ENCODE measurements around the gene GRIK5.

The GRIK5 gene

DNA sequence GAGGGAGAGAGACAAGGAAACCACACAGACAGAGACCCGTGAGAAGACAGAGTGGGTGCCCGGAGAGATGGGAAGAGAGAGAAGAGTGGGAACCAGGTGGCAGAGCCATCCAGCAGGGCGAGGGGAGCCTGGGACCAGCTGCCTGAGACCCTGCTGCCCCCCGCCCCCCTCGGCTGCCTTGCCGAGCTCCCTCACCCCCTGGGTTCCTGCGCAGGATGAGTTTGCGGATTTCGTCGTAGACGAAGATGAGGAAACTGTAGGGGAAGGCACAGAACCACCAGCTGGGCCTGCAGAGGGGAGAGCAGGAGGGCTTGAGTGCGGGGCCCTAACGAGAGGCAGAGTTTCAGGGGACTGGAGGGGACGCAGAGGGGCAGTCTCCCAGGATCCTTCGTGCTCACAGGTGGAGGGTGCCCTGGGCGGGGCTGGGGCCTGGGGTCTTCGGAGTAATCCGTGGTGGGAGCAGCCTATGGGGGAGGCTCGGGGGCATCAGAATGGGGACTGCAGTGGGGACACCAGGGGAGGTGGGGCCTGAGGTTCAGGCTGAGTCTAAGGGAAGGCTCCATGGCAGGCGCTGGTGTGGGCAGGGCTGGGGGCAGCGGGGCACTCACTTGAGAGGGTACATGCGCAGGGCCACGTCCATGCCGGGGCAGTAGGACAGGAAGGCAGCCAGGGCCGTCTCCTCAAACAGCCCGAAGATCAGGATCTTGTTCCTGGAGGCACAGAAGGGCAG lies 102.8 kb downstream of the GRIK5 start:
- no peaks in the 10 kb centered on the region for H4K20me1 ChIP-seq (ENCODE audit: insufficient read depth, low read length)
- H3K27me3 ChIP-seq (ENCODE audit: insufficient read depth, low read length) = no peaks in the 10 kb centered on the region
- no peak overlapping the region for H3K27ac ChIP-seq (ENCODE audit: low read depth, low read length, poor library complexity, severe bottlenecking)
- H3K9ac ChIP-seq (ENCODE audit: low read length) = no peak overlapping the region
- H3K36me3 ChIP-seq (ENCODE audit: insufficient read depth, low read length) = peaks cover 17% of the 10 kb centered on the region
- H3K9me3 ChIP-seq (ENCODE audit: low read length) = no peaks in the 10 kb centered on the region
- TF ChIP-seq, protein P1, sequence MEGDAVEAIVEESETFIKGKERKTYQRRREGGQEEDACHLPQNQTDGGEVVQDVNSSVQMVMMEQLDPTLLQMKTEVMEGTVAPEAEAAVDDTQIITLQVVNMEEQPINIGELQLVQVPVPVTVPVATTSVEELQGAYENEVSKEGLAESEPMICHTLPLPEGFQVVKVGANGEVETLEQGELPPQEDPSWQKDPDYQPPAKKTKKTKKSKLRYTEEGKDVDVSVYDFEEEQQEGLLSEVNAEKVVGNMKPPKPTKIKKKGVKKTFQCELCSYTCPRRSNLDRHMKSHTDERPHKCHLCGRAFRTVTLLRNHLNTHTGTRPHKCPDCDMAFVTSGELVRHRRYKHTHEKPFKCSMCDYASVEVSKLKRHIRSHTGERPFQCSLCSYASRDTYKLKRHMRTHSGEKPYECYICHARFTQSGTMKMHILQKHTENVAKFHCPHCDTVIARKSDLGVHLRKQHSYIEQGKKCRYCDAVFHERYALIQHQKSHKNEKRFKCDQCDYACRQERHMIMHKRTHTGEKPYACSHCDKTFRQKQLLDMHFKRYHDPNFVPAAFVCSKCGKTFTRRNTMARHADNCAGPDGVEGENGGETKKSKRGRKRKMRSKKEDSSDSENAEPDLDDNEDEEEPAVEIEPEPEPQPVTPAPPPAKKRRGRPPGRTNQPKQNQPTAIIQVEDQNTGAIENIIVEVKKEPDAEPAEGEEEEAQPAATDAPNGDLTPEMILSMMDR (IDR thresholded peaks at IDR 0.05; ENCODE audit: low read length) = no peak
- TF ChIP-seq EZH2 (IDR thresholded peaks at IDR 0.05; ENCODE audit: borderline replicate concordance, low read length) = no peak
- no peak overlapping the region for H3K4me3 ChIP-seq (ENCODE audit: low read depth, low read length, poor library complexity, severe bottlenecking)
- H3K4me1 ChIP-seq (ENCODE audit: insufficient read depth, low read length, severe bottlenecking) = no peaks in the 10 kb centered on the region
- no peaks in the 10 kb centered on the region for H3F3A ChIP-seq (ENCODE audit: insufficient read depth, low read length)
- H3K4me2 ChIP-seq (ENCODE audit: low read length) = no peak overlapping the region
- H2AFZ ChIP-seq (ENCODE audit: low read length) = no peak overlapping the region
- no peaks in the 10 kb centered on the region for H3K9me2 ChIP-seq (ENCODE audit: low read depth, low read length)
- H3K79me2 ChIP-seq (ENCODE audit: insufficient read depth, low read length) = no peaks in the 10 kb centered on the region

- H3K27ac ChIP-seq (ENCODE audit: low read depth, low read length, poor library complexity, severe bottlenecking) = no peak overlapping the region
- no peak overlapping the region for H3K4me3 ChIP-seq (ENCODE audit: low read depth, low read length, poor library complexity, severe bottlenecking)
- no peak overlapping the region for H2AFZ ChIP-seq (ENCODE audit: low read length)
- H3K9me3 ChIP-seq (ENCODE audit: low read length) = no peaks in the 10 kb centered on the region
- H3K9ac ChIP-seq (ENCODE audit: low read length) = no peak overlapping the region
- no peaks in the 10 kb centered on the region for H3F3A ChIP-seq (ENCODE audit: insufficient read depth, low read length)
- H3K9me2 ChIP-seq (ENCODE audit: low read depth, low read length) = no peaks in the 10 kb centered on the region
- H3K36me3 ChIP-seq (ENCODE audit: insufficient read depth, low read length) = peaks cover 17% of the 10 kb centered on the region
- H3K79me2 ChIP-seq (ENCODE audit: insufficient read depth, low read length) = no peaks in the 10 kb centered on the region
- H3K27me3 ChIP-seq (ENCODE audit: insufficient read depth, low read length) = no peaks in the 10 kb centered on the region
- H3K4me2 ChIP-seq (ENCODE audit: low read length) = no peak overlapping the region
- H3K4me1 ChIP-seq (ENCODE audit: insufficient read depth, low read length, severe bottlenecking) = no peaks in the 10 kb centered on the region
- TF ChIP-seq EZH2 (IDR thresholded peaks at IDR 0.05; ENCODE audit: borderline replicate concordance, low read length) = no peak
- TF ChIP-seq, protein P1 (IDR thresholded peaks at IDR 0.05; ENCODE audit: low read length) = no peak
- H4K20me1 ChIP-seq (ENCODE audit: insufficient read depth, low read length) = no peaks in the 10 kb centered on the region
Observed at GRCh38 chr19:41965106-41965505, 104.9 kb downstream of the GRIK5 start.

DNA sequence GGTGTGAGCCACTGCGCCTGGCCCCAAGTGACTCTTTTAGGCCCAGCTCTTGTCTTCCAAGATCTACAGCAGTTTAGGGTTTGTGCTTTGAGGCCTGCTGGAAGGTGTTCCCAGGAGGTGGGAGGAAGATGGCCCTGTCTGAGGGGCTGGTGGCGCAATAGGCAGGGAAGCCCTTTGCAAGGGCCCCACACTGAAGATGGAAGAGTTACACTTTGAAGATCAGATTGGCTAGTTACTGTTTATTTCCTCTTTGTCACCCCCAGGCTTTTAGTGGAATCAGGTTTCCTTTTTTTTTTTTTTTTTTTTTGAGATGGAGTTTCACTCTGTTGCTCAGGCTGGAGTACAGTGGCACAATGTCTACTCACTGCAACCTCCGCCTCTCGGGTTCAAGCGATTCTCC lies 109.0 kb downstream of the GRIK5 start:
- Histone ChIP-seq H3F3A (ENCODE audit: insufficient read depth, low read length) (no peaks in the 10 kb centered on the region), H3K4me2 (ENCODE audit: low read length) (no peak overlapping the region), H3K9me3 (ENCODE audit: low read length) (no peaks in the 10 kb centered on the region), H3K4me1 (ENCODE audit: insufficient read depth, low read length, severe bottlenecking) (peaks cover 20% of the 10 kb centered on the region), H3K36me3 (ENCODE audit: insufficient read depth, low read length) (peaks cover 7% of the 10 kb centered on the region; the same call in 1 of the 2 replicates), H3K27ac (ENCODE audit: low read depth, low read length, poor library complexity, severe bottlenecking) (no peak overlapping the region), H3K9me2 (ENCODE audit: low read depth, low read length) (no peaks in the 10 kb centered on the region), H4K20me1 (ENCODE audit: insufficient read depth, low read length) (no peaks in the 10 kb centered on the region), H3K27me3 (ENCODE audit: insufficient read depth, low read length) (no peaks in the 10 kb centered on the region), H3K4me3 (ENCODE audit: low read depth, low read length, poor library complexity, severe bottlenecking) (no peak overlapping the region), H2AFZ (ENCODE audit: low read length) (no peak overlapping the region), H3K79me2 (ENCODE audit: insufficient read depth, low read length) (no peaks in the 10 kb centered on the region), H3K9ac (ENCODE audit: low read length) (no peak overlapping the region)
- TF ChIP-seq EZH2 (IDR thresholded peaks at IDR 0.05; ENCODE audit: borderline replicate concordance, low read length) = no peak

Data from OCI-LY1 (cell line).